ENCODE data around the gene ANTXRL. TPM values are rescaled to one million over a fixed set of nuclear protein-coding genes. Genes with fewer than 3 reads are reported as not detected.
A peak's percentile ranks its signal among the peaks of the same experiment; 100 is the strongest.
"Not testable (repeated sequence)": the region's sequence is repeated elsewhere in the genome, so short reads cannot be mapped to it uniquely, and the experiment has no call there.

Gene ANTXRL
- polyA plus RNA-seq, 6 donors from 2014 or later: not detected

- no peak for DNase-seq
- ATAC-seq (ENCODE audit: low read depth in 2 of 2): no peak
- no peaks in the 10 kb centered on the region for H3K36me3 Mint-ChIP-seq
Observed at GRCh38 chr10:46305986-46306385, 19.2 kb downstream of the ANTXRL start.

GRCh38 chr10:46306516-46307184, 19.9 kb downstream of the ANTXRL start:
- peak overlapping the region in 1 of 8 donors; percentile 0 for H3K4me3 Mint-ChIP-seq
- no peaks in the 10 kb centered on the region for H3K36me3 Mint-ChIP-seq
- H3K27me3 Mint-ChIP-seq: peaks cover 0 to 18% (median 8%) of the 10 kb centered on the region in 3 donors
- no peaks in the 10 kb centered on the region for H3K9me3 Mint-ChIP-seq
- ATAC-seq (ENCODE audit: low read depth in 2 of 2) (no peak), DNase-seq (no peak)
- H3K4me1 Mint-ChIP-seq: no peaks in the 10 kb centered on the region
- no peak overlapping the region for H3K27ac Mint-ChIP-seq

More at GRCh38 chr10:46305986-46306385, 19.2 kb downstream of the ANTXRL start:
- peaks cover 0 to 15% (median 8%) of the 10 kb centered on the region in 3 donors for H3K27me3 Mint-ChIP-seq
- peak overlapping the region in 1 of 6 donors; percentile 95 for H3K27ac Mint-ChIP-seq
- peaks cover 0 to under 1% (median 0%) of the 10 kb centered on the region in 3 donors for H3K4me1 Mint-ChIP-seq
- no peak overlapping the region for H3K4me3 Mint-ChIP-seq
- no peaks in the 10 kb centered on the region for H3K9me3 Mint-ChIP-seq

GRCh38 chr10:46307281-46308112, 20.7 kb downstream of the ANTXRL start:
- Mint-ChIP-seq H3K27me3 (peaks cover 0 to 21% (median 8%) of the 10 kb centered on the region in 3 donors), H3K27ac (no peak overlapping the region), H3K4me1 (no peaks in the 10 kb centered on the region), H3K4me3 (no peak overlapping the region), H3K9me3 (no peaks in the 10 kb centered on the region), H3K36me3 (no peaks in the 10 kb centered on the region)
- no peak for ATAC-seq (ENCODE audit: low read depth in 2 of 2)
- DNase-seq: no peak

GRCh38 chr10:46308113-46308415, 21.3 kb downstream of the ANTXRL start:
- peaks cover 0 to 21% (median 8%) of the 10 kb centered on the region in 3 donors for H3K27me3 Mint-ChIP-seq
- no peak for DNase-seq
- H3K4me3 Mint-ChIP-seq: no peak overlapping the region
- H3K27ac Mint-ChIP-seq: no peak overlapping the region
- H3K4me1 Mint-ChIP-seq: no peaks in the 10 kb centered on the region
- no peaks in the 10 kb centered on the region for H3K36me3 Mint-ChIP-seq
- ATAC-seq (ENCODE audit: low read depth in 2 of 2): no peak
- no peaks in the 10 kb centered on the region for H3K9me3 Mint-ChIP-seq

GRCh38 chr10:46308666-46309450, 22.1 kb downstream of the ANTXRL start:
- no peak for DNase-seq
- H3K27ac Mint-ChIP-seq: no peak overlapping the region
- H3K4me3 Mint-ChIP-seq: no peak overlapping the region
- H3K27me3 Mint-ChIP-seq: peaks cover 0 to 21% (median 8%) of the 10 kb centered on the region in 3 donors
- no peaks in the 10 kb centered on the region for H3K4me1 Mint-ChIP-seq
- no peak for ATAC-seq (ENCODE audit: low read depth in 2 of 2)
- no peaks in the 10 kb centered on the region for H3K9me3 Mint-ChIP-seq
- H3K36me3 Mint-ChIP-seq: no peaks in the 10 kb centered on the region

- Mint-ChIP-seq H3K9me3 (no peaks in the 10 kb centered on the region), H3K27me3 (peaks cover 0 to 21% (median 8%) of the 10 kb centered on the region in 3 donors), H3K4me3 (no peak overlapping the region), H3K27ac (no peak overlapping the region), H3K36me3 (no peaks in the 10 kb centered on the region), H3K4me1 (no peaks in the 10 kb centered on the region)
- DNase-seq (no peak), ATAC-seq (ENCODE audit: low read depth in 2 of 2) (no peak)
Observed at GRCh38 chr10:46309511-46310142, 22.8 kb downstream of the ANTXRL start.

GRCh38 chr10:46310143-46310514, 23.3 kb downstream of the ANTXRL start:
- Mint-ChIP-seq H3K9me3 (no peaks in the 10 kb centered on the region), H3K27me3 (peaks cover 0 to 21% (median 8%) of the 10 kb centered on the region in 3 donors), H3K36me3 (no peaks in the 10 kb centered on the region), H3K4me3 (no peak overlapping the region), H3K4me1 (no peaks in the 10 kb centered on the region), H3K27ac (no peak overlapping the region)
- no peak for ATAC-seq (ENCODE audit: low read depth in 2 of 2)
- no peak for DNase-seq

GRCh38 chr10:46310851-46311250, 24.1 kb downstream of the ANTXRL start:
- Mint-ChIP-seq H3K4me1 (no peaks in the 10 kb centered on the region), H3K4me3 (no peak overlapping the region), H3K9me3 (no peaks in the 10 kb centered on the region), H3K27me3 (peaks cover 0 to 20% (median 7%) of the 10 kb centered on the region in 3 donors), H3K27ac (peak overlapping the region in 1 of 6 donors; percentile 36), H3K36me3 (no peaks in the 10 kb centered on the region)
- DNase-seq: no peak
- no peak for ATAC-seq (ENCODE audit: low read depth in 2 of 2)

GRCh38 chr10:46311501-46311951, 24.7 kb downstream of the ANTXRL start:
- H3K27ac Mint-ChIP-seq: no peak overlapping the region
- DNase-seq: no peak
- H3K27me3 Mint-ChIP-seq: peaks cover 0 to 15% (median under 1%) of the 10 kb centered on the region in 3 donors
- H3K4me1 Mint-ChIP-seq: no peaks in the 10 kb centered on the region
- H3K9me3 Mint-ChIP-seq: no peaks in the 10 kb centered on the region
- no peak for ATAC-seq (ENCODE audit: low read depth in 2 of 2)
- no peak overlapping the region for H3K4me3 Mint-ChIP-seq
- no peaks in the 10 kb centered on the region for H3K36me3 Mint-ChIP-seq

GRCh38 chr10:46311961-46312431, 25.2 kb downstream of the ANTXRL start:
- not testable (repeated sequence) for H3K9me3 Mint-ChIP-seq; H3K4me3 Mint-ChIP-seq; H3K27ac Mint-ChIP-seq; H3K36me3 Mint-ChIP-seq; DNase-seq; ATAC-seq (ENCODE audit: low read depth in 2 of 2); H3K4me1 Mint-ChIP-seq
- peaks cover 0 to 15% (median 0%) of the 10 kb centered on the region in 3 donors for H3K27me3 Mint-ChIP-seq

- H3K4me1 Mint-ChIP-seq: no peaks in the 10 kb centered on the region
- H3K36me3 Mint-ChIP-seq: no peaks in the 10 kb centered on the region
- H3K27me3 Mint-ChIP-seq: peaks cover 0 to 15% (median 0%) of the 10 kb centered on the region in 3 donors
- no peak for ATAC-seq (ENCODE audit: low read depth in 2 of 2)
- no peak for DNase-seq
- no peak overlapping the region for H3K27ac Mint-ChIP-seq
- no peaks in the 10 kb centered on the region for H3K9me3 Mint-ChIP-seq
- H3K4me3 Mint-ChIP-seq: no peak overlapping the region
Observed at GRCh38 chr10:46312953-46313352, 26.2 kb downstream of the ANTXRL start.

- Mint-ChIP-seq H3K36me3 (no peaks in the 10 kb centered on the region), H3K27ac (no peak overlapping the region), H3K9me3 (no peaks in the 10 kb centered on the region), H3K27me3 (peaks cover 0 to 14% (median 0%) of the 10 kb centered on the region in 3 donors), H3K4me3 (no peak overlapping the region), H3K4me1 (no peaks in the 10 kb centered on the region)
- DNase-seq (no peak), ATAC-seq (ENCODE audit: low read depth in 2 of 2) (no peak)
Observed at GRCh38 chr10:46314071-46314470, 27.3 kb downstream of the ANTXRL start.

Data from naive B cell (primary cell).